HepG2 (cell line): ENCODE measurements around the gene GPR17. TPM values are rescaled to one million over a fixed set of nuclear protein-coding genes. Genes with fewer than 3 reads are reported as not detected.

Experiments used
- CHD2 ChIP-seq: IDR thresholded peaks from 2 replicates; pipeline ENCODE4 v1.6.1; 2011; ENCODE audit warnings: low read depth, low read length, improper control_type of control experiment
- FOSL1 ChIP-seq: sonication (generic); formaldehyde crosslinking; IDR thresholded peaks from 2 replicates; pipeline ENCODE4 v1.9.0; 2021; ENCODE audit warnings: missing genetic modification reagents, borderline replicate concordance
- FOXA1 ChIP-seq, 2 experiments: fragments of 450-650 bp in 1 of 2; sonication (generic) in 1 of 2; formaldehyde crosslinking in 1 of 2; IDR thresholded peaks; 2 replicates each; pipeline versions ENCODE4 v1.4.0 to v1.6.1; 2016 to 2020; ENCODE audit warnings: missing genetic modification reagents in 1 of 2
- HNRNPK ChIP-seq: fragments of 200-400 bp; formaldehyde crosslinking; IDR thresholded peaks from 2 replicates; pipeline ENCODE4 v1.6.1; 2018; ENCODE audit warnings: low read length, low read depth, moderate library complexity, mild to moderate bottlenecking; ENCODE audit not compliant: poor library complexity, severe bottlenecking
- IKZF4 ChIP-seq: sonication (generic); formaldehyde crosslinking; IDR thresholded peaks from 2 replicates; pipeline ENCODE4 v1.5.1; 2020; ENCODE audit warnings: borderline replicate concordance, mild to moderate bottlenecking, low read depth, missing genetic modification reagents; ENCODE audit errors: not compliant biosample characterization
- KDM5A ChIP-seq: fragments of 200-600 bp; sonication (generic); IDR thresholded peaks from 2 replicates; pipeline ENCODE4 v1.7.0; 2018; ENCODE audit warnings: antibody characterized with exemption, mild to moderate bottlenecking, low read length, borderline replicate concordance
- MBNL3 ChIP-seq: fragments of 250-450 bp; sonication (Bioruptor Pico); conservative IDR thresholded peaks from 2 replicates; pipeline ENCODE4 v1.8.0; 2022; ENCODE audit warnings: mild to moderate bottlenecking, inconsistent platforms
- ZNF12 ChIP-seq: sonication (generic); formaldehyde crosslinking; IDR thresholded peaks from 2 replicates; pipeline ENCODE4 v1.5.0; 2020; ENCODE audit warnings: missing genetic modification reagents
- ZNF160 ChIP-seq: sonication (generic); formaldehyde crosslinking; IDR thresholded peaks from 2 replicates; pipeline ENCODE4 v1.8.0; 2022; ENCODE audit warnings: mild to moderate bottlenecking, inconsistent platforms, missing genetic modification reagents
- ZNF382 ChIP-seq: sonication (generic); formaldehyde crosslinking; IDR thresholded peaks from 2 replicates; pipeline ENCODE4 v1.5.0; 2020; ENCODE audit warnings: missing genetic modification reagents, mild to moderate bottlenecking, borderline replicate concordance
- ZNF749 ChIP-seq: sonication (generic); formaldehyde crosslinking; IDR thresholded peaks from 2 replicates; pipeline ENCODE4 v1.8.0; 2022; ENCODE audit warnings: mild to moderate bottlenecking, missing genetic modification reagents, moderate library complexity, borderline replicate concordance
- polyA plus RNA-seq, 8 experiments: library from polyadenylated mRNA; depleted of rRNA in 3 of 8; stranded (reverse) in 7 of 8; unstranded in 1 of 8; fragments of >200 nt; fragmentation: Illumina TruSeq in 4 of 8; extraction: Trizol in 4 of 8; gene quantifications; 2 replicates each; pipeline versions ENCODE4 v1.2.1 to v1.2.3, GENCODE V29; 2011 to 2016; ENCODE audit warnings: low read depth in 4 of 8, missing spikeins in 1 of 8, mixed read lengths in 1 of 8; ENCODE audit not compliant: insufficient read depth in 1 of 8
- total RNA-seq, 5 experiments: library from RNA; depleted of rRNA; stranded (reverse); fragments of >200 nt; fragmentation: Illumina TruSeq; extraction: Trizol; gene quantifications; 2 replicates each; pipeline ENCODE4 v1.2.3, GENCODE V29; 2016; ENCODE audit warnings: low read depth in 1 of 5
- TF ChIP-seq, protein P1 (sequence below): IDR thresholded peaks from 2 replicates; pipeline ENCODE4 v1.6.1; 2016; ENCODE audit warnings: missing compliant biosample characterization, missing genetic modification reagents, borderline replicate concordance
- TF ChIP-seq, protein P2 (sequence below), 2 experiments: fragments of 450-650 bp in 1 of 2; sonication (generic) in 1 of 2; formaldehyde crosslinking in 1 of 2; IDR thresholded peaks; 2 replicates each; pipeline versions ENCODE4 v1.6.1 to v1.8.0; 2016 to 2022; ENCODE audit warnings: antibody characterized with exemption in 1 of 2, mild to moderate bottlenecking in 1 of 2, missing genetic modification reagents in 1 of 2
- TF ChIP-seq, protein P3 (sequence below): sonication (generic); formaldehyde crosslinking; IDR thresholded peaks from 2 replicates; pipeline ENCODE4 v1.4.0; 2020; ENCODE audit warnings: missing genetic modification reagents, borderline replicate concordance

GPR17 gene
- total and polyA plus RNA-seq, 2 of the 13 experiments (the other 11 are each of a cell fraction or from before 2014, with no cell fraction given), result not detected

DNA sequence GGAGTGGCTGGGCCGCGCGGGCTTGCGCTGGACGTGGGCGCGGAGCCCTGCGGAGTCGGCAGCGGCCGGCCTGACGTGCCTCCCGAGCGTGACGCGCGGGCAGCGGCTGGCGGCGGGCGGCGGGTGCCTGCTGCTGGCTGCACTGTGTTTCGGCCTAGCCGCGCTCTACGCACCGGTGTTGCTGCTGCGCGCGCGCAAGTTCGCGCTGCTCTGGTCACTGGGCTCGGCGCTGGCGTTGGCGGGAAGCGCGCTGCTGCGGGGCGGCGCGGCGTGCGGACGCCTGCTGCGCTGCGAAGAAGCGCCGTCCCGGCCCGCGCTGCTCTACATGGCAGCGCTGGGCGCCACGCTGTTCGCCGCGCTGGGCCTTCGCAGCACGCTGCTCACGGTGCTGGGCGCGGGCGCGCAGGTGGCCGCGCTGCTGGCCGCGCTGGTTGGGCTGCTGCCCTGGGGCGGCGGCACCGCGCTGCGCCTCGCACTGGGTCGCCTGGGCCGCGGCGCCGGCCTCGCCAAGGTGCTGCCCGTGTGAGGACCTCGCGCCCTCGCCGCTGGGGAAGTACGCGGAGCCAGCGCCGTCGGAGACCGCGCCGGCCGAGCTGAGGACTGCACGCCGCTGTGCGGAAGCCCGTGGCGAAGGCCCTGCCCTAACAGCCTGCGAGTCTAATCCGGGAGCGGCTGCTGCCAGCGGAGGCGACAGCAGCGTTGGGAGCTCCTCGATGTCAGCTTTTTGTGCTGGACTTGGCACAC is 55.9 kb downstream of the GPR17 start (continued):
- TF ChIP-seq, protein P1, sequence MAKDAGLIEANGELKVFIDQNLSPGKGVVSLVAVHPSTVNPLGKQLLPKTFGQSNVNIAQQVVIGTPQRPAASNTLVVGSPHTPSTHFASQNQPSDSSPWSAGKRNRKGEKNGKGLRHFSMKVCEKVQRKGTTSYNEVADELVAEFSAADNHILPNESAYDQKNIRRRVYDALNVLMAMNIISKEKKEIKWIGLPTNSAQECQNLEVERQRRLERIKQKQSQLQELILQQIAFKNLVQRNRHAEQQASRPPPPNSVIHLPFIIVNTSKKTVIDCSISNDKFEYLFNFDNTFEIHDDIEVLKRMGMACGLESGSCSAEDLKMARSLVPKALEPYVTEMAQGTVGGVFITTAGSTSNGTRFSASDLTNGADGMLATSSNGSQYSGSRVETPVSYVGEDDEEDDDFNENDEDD (CRISPR knock-in tag), result peak; percentile 73
- TF ChIP-seq, protein P2, sequence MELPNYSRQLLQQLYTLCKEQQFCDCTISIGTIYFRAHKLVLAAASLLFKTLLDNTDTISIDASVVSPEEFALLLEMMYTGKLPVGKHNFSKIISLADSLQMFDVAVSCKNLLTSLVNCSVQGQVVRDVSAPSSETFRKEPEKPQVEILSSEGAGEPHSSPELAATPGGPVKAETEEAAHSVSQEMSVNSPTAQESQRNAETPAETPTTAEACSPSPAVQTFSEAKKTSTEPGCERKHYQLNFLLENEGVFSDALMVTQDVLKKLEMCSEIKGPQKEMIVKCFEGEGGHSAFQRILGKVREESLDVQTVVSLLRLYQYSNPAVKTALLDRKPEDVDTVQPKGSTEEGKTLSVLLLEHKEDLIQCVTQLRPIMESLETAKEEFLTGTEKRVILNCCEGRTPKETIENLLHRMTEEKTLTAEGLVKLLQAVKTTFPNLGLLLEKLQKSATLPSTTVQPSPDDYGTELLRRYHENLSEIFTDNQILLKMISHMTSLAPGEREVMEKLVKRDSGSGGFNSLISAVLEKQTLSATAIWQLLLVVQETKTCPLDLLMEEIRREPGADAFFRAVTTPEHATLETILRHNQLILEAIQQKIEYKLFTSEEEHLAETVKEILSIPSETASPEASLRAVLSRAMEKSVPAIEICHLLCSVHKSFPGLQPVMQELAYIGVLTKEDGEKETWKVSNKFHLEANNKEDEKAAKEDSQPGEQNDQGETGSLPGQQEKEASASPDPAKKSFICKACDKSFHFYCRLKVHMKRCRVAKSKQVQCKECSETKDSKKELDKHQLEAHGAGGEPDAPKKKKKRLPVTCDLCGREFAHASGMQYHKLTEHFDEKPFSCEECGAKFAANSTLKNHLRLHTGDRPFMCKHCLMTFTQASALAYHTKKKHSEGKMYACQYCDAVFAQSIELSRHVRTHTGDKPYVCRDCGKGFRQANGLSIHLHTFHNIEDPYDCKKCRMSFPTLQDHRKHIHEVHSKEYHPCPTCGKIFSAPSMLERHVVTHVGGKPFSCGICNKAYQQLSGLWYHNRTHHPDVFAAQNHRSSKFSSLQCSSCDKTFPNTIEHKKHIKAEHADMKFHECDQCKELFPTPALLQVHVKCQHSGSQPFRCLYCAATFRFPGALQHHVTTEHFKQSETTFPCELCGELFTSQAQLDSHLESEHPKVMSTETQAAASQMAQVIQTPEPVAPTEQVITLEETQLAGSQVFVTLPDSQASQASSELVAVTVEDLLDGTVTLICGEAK (IDR thresholded peaks at IDR 0.05), result no peak
- TF ChIP-seq, protein P2 (CRISPR knock-in tag; IDR thresholded peaks at IDR 0.05), result peak; percentile 75
- no peak for TF ChIP-seq KDM5A
- peak; percentile 64; the same call in 1 of the 2 replicates for TF ChIP-seq ZNF12 (CRISPR knock-in tag)
- TF ChIP-seq IKZF4 (CRISPR knock-in tag), result peak; percentile 94
- no peak for TF ChIP-seq FOXA1 (IDR thresholded peaks at IDR 0.05)
- TF ChIP-seq FOXA1 (CRISPR knock-in tag; IDR thresholded peaks at IDR 0.05), result no peak; the same call in 1 of the 2 replicates
- TF ChIP-seq HNRNPK, result peak; percentile 24
- no peak for TF ChIP-seq FOSL1 (CRISPR knock-in tag)
- no peak for TF ChIP-seq CHD2
- peak; percentile 27; the same call in 1 of the 2 replicates for TF ChIP-seq ZNF160
- no peak for TF ChIP-seq ZNF382 (CRISPR knock-in tag)
- TF ChIP-seq, protein P3, sequence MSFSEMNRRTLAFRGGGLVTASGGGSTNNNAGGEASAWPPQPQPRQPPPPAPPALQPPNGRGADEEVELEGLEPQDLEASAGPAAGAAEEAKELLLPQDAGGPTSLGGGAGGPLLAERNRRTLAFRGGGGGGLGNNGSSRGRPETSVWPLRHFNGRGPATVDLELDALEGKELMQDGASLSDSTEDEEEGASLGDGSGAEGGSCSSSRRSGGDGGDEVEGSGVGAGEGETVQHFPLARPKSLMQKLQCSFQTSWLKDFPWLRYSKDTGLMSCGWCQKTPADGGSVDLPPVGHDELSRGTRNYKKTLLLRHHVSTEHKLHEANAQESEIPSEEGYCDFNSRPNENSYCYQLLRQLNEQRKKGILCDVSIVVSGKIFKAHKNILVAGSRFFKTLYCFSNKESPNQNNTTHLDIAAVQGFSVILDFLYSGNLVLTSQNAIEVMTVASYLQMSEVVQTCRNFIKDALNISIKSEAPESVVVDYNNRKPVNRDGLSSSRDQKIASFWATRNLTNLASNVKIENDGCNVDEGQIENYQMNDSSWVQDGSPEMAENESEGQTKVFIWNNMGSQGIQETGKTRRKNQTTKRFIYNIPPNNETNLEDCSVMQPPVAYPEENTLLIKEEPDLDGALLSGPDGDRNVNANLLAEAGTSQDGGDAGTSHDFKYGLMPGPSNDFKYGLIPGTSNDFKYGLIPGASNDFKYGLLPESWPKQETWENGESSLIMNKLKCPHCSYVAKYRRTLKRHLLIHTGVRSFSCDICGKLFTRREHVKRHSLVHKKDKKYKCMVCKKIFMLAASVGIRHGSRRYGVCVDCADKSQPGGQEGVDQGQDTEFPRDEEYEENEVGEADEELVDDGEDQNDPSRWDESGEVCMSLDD (CRISPR knock-in tag), result peak; percentile 86
- no peak for TF ChIP-seq MBNL3 (CRISPR knock-in tag)
- peak; percentile 87; the same call in 1 of the 2 replicates for TF ChIP-seq ZNF749
